Transverse colon (tissue), 4 donors: ENCODE data around the gene PPP1R9A.

ENCODE experiments used
- CTCF ChIP-seq, 5 experiments: fragments of 200-600 bp in 3 of 5; fragments of 450-650 bp in 2 of 5; sonication (generic) in 3 of 5; IDR thresholded peaks; 1 replicate in 2 of 5; 2 replicates in 3 of 5; pipeline ENCODE4 v1.5.1; 2016 to 2017; ENCODE audit warnings: antibody characterized with exemption in 5 of 5, inconsistent platforms in 3 of 5, mild to moderate bottlenecking in 2 of 5, moderate library complexity in 1 of 5
- POLR2A ChIP-seq: fragments of 450-650 bp; IDR thresholded peaks from one replicate; pipeline ENCODE4 v1.6.1; 2016; ENCODE audit warnings: antibody characterized with exemption, mild to moderate bottlenecking, moderate library complexity
- POLR2AphosphoS5 ChIP-seq, 3 donors: sonication (generic); formaldehyde crosslinking; IDR thresholded peaks; one replicate each; pipeline ENCODE4 v1.6.1; 2016; ENCODE audit warnings: antibody characterized with exemption in 3 of 3

- TF ChIP-seq CTCF (IDR thresholded peaks at IDR 0.05) (no peak), POLR2A (no peak), POLR2AphosphoS5 (IDR thresholded peaks at IDR 0.05) (no peak)
These were observed 355.5 kb downstream of the PPP1R9A start for GRCh38 chr7:95262875-95263274.
